ENCODE data around the gene WWOX. TPM values are rescaled to one million over a fixed set of nuclear protein-coding genes. Genes with fewer than 3 reads are reported as not detected.

Gene WWOX
- total and polyA plus RNA-seq, 2 donors (not counting 1 experiment from before 2014, with no cell fraction given), result 10.5 to 42.3 TPM

- 39% methylated on average over 2 of the region's 2 CpGs for WGBS (ENCODE audit: insufficient coverage)
- peaks cover 12% of the 10 kb centered on the region for H3K4me1 Mint-ChIP-seq
- POLR2A ChIA-PET, result no interaction called here
Measured at GRCh38 chr16:79192904-79193303, 1093.5 kb downstream of the WWOX start.

GRCh38 chr16:79194291-79194690 lies 1094.8 kb downstream of the WWOX start:
- WGBS (ENCODE audit: insufficient coverage), result 95% methylated on average over 5 of the region's 8 CpGs
- DNase-seq (no peak), ATAC-seq (ENCODE audit: low read depth) (no peak)
- Mint-ChIP-seq H3K27me3 (peaks cover 12% of the 10 kb centered on the region), H3K27ac (no peak overlapping the region), H3K4me3 (no peak overlapping the region), H3K9me3 (ENCODE audit: insufficient read depth) (no peaks in the 10 kb centered on the region), H3K4me1 (peaks cover 8% of the 10 kb centered on the region)
- no peak for TF ChIP-seq EZH2 (IDR thresholded peaks at IDR 0.05; ENCODE audit: borderline replicate concordance, insufficient read depth, low read depth, low read length, poor library complexity, severe bottlenecking)
- TF ChIP-seq, protein P1, sequence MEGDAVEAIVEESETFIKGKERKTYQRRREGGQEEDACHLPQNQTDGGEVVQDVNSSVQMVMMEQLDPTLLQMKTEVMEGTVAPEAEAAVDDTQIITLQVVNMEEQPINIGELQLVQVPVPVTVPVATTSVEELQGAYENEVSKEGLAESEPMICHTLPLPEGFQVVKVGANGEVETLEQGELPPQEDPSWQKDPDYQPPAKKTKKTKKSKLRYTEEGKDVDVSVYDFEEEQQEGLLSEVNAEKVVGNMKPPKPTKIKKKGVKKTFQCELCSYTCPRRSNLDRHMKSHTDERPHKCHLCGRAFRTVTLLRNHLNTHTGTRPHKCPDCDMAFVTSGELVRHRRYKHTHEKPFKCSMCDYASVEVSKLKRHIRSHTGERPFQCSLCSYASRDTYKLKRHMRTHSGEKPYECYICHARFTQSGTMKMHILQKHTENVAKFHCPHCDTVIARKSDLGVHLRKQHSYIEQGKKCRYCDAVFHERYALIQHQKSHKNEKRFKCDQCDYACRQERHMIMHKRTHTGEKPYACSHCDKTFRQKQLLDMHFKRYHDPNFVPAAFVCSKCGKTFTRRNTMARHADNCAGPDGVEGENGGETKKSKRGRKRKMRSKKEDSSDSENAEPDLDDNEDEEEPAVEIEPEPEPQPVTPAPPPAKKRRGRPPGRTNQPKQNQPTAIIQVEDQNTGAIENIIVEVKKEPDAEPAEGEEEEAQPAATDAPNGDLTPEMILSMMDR (IDR thresholded peaks at IDR 0.05), result no peak
- ChIA-PET CTCF (no interaction called here), POLR2A (no interaction called here)
- Histone ChIP-seq H3K27me3 (replicated peaks in 1 of 4; ENCODE audit: control extremely low read depth in 1 of 4, control insufficient read depth in 3 of 4, insufficient read depth in 4 of 4, low read length in 3 of 4) (no peaks in the 10 kb centered on the region), H3K79me2 (ENCODE audit: control insufficient read depth, insufficient read depth, low read length) (no peaks in the 10 kb centered on the region), H3K27ac (ENCODE audit: low read length in 2 of 2) (no peak overlapping the region), H3K36me3 (replicated peaks in 1 of 2; ENCODE audit: control extremely low read depth in 1 of 2, control insufficient read depth in 1 of 2, extremely low read depth in 1 of 2, insufficient read depth in 2 of 2, low read length in 1 of 2) (no peaks in the 10 kb centered on the region), H3K9ac (ENCODE audit: low read length) (no peak overlapping the region), H2AFZ (ENCODE audit: insufficient read depth, low read depth, low read length, poor library complexity, severe bottlenecking) (no peak overlapping the region), H3K4me3 (ENCODE audit: control extremely low read depth in 1 of 5, extremely low read depth in 1 of 5, insufficient read depth in 1 of 5, low read depth in 2 of 5, low read length in 4 of 5) (no peak overlapping the region), H3K4me1 (ENCODE audit: control insufficient read depth in 2 of 2, insufficient read depth in 2 of 2, low read length in 2 of 2) (peaks cover 0 to 5% of the 10 kb centered on the region in 2 donors), H4K20me1 (ENCODE audit: control insufficient read depth, insufficient read depth, low read length, poor library complexity, severe bottlenecking) (no peaks in the 10 kb centered on the region), H3K9me3 (ENCODE audit: control extremely low read depth in 1 of 3, control insufficient read depth in 2 of 3, insufficient read depth in 1 of 3, low read length in 2 of 3) (no peaks in the 10 kb centered on the region), H3K4me2 (replicated peaks; ENCODE audit: low read depth, low read length, poor library complexity, severe bottlenecking) (no peak overlapping the region)
- intact Hi-C loops (cut with micrococcal nuclease), result no loop called here

More at GRCh38 chr16:79192904-79193303, 1093.5 kb downstream of the WWOX start:
- H3K4me2 ChIP-seq (replicated peaks; ENCODE audit: low read depth, low read length, poor library complexity, severe bottlenecking), result no peak overlapping the region
- no peak overlapping the region for H3K4me3 Mint-ChIP-seq
- H3K27ac ChIP-seq (ENCODE audit: low read length in 2 of 2), result no peak overlapping the region
- DNase-seq (no peak), ATAC-seq (ENCODE audit: low read depth) (no peak)
- H3K4me1 ChIP-seq (ENCODE audit: control insufficient read depth in 2 of 2, insufficient read depth in 2 of 2, low read length in 2 of 2), result peaks cover 0 to 5% of the 10 kb centered on the region in 2 donors
- TF ChIP-seq EZH2 (IDR thresholded peaks at IDR 0.05; ENCODE audit: borderline replicate concordance, insufficient read depth, low read depth, low read length, poor library complexity, severe bottlenecking), result no peak
- TF ChIP-seq, protein P1 (IDR thresholded peaks at IDR 0.05), result no peak
- CTCF ChIA-PET, result no interaction called here
- peaks cover 16% of the 10 kb centered on the region for H3K27me3 Mint-ChIP-seq
- H3K27me3 ChIP-seq (replicated peaks in 1 of 4; ENCODE audit: control extremely low read depth in 1 of 4, control insufficient read depth in 3 of 4, insufficient read depth in 4 of 4, low read length in 3 of 4), result no peaks in the 10 kb centered on the region
- peaks cover 2% of the 10 kb centered on the region for H3K9me3 Mint-ChIP-seq (ENCODE audit: insufficient read depth)
- H3K9me3 ChIP-seq (ENCODE audit: control extremely low read depth in 1 of 3, control insufficient read depth in 2 of 3, insufficient read depth in 1 of 3, low read length in 2 of 3), result peaks cover 0 to 4% (median 0%) of the 10 kb centered on the region in 3 donors
- no peaks in the 10 kb centered on the region for H3K79me2 ChIP-seq (ENCODE audit: control insufficient read depth, insufficient read depth, low read length)
- intact Hi-C loops (cut with micrococcal nuclease), result no loop called here
- H2AFZ ChIP-seq (ENCODE audit: insufficient read depth, low read depth, low read length, poor library complexity, severe bottlenecking), result no peak overlapping the region
- H4K20me1 ChIP-seq (ENCODE audit: control insufficient read depth, insufficient read depth, low read length, poor library complexity, severe bottlenecking), result no peaks in the 10 kb centered on the region
- no peak overlapping the region for H3K9ac ChIP-seq (ENCODE audit: low read length)
- no peak overlapping the region for H3K27ac Mint-ChIP-seq
- no peak overlapping the region for H3K4me3 ChIP-seq (ENCODE audit: control extremely low read depth in 1 of 5, extremely low read depth in 1 of 5, insufficient read depth in 1 of 5, low read depth in 2 of 5, low read length in 4 of 5)
- no peaks in the 10 kb centered on the region for H3K36me3 ChIP-seq (replicated peaks in 1 of 2; ENCODE audit: control extremely low read depth in 1 of 2, control insufficient read depth in 1 of 2, extremely low read depth in 1 of 2, insufficient read depth in 2 of 2, low read length in 1 of 2)
